ENCODE results near the gene HSDL1.

HSDL1 gene

DNA sequence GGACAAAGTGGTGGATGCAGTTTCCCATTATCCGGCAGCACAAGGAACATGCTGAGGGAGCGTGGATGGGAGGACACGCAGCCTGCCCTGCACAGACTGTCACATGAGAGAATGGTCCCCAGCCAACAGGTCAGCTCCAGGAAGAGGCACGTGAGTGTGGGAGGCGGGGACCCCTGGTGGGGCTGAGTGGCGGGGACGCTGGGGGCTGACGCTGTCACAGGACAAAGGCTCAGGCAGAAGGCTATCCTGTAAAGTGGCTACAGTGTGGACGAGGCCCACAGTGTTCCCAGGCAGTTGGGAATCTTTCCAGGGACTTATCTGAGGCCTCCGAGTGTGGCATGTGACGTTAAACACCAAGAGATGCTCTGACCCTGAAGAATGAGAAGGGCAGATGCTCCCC, 58.6 kb downstream of the HSDL1 start:
- TF ChIP-seq, protein P1, sequence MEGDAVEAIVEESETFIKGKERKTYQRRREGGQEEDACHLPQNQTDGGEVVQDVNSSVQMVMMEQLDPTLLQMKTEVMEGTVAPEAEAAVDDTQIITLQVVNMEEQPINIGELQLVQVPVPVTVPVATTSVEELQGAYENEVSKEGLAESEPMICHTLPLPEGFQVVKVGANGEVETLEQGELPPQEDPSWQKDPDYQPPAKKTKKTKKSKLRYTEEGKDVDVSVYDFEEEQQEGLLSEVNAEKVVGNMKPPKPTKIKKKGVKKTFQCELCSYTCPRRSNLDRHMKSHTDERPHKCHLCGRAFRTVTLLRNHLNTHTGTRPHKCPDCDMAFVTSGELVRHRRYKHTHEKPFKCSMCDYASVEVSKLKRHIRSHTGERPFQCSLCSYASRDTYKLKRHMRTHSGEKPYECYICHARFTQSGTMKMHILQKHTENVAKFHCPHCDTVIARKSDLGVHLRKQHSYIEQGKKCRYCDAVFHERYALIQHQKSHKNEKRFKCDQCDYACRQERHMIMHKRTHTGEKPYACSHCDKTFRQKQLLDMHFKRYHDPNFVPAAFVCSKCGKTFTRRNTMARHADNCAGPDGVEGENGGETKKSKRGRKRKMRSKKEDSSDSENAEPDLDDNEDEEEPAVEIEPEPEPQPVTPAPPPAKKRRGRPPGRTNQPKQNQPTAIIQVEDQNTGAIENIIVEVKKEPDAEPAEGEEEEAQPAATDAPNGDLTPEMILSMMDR (IDR thresholded peaks at IDR 0.05; ENCODE audit: low read depth, low read length) = no peak
- no peak for TF ChIP-seq EZH2phosphoT487 (IDR thresholded peaks at IDR 0.05; ENCODE audit: low read depth)
- peaks cover 23% of the 10 kb centered on the region for H3K27me3 ChIP-seq (ENCODE audit: low read depth, low read length)
- H3K79me2 ChIP-seq (ENCODE audit: low read length) = no peaks in the 10 kb centered on the region
- H4K20me1 ChIP-seq (ENCODE audit: insufficient read depth, low read length) = peaks cover 80% of the 10 kb centered on the region
- no peaks in the 10 kb centered on the region for H3K9me3 ChIP-seq (ENCODE audit: insufficient read depth, low read length)
- peaks cover 52% of the 10 kb centered on the region for H3K4me1 ChIP-seq (ENCODE audit: low read length)
- no peak overlapping the region for H2AFZ ChIP-seq (ENCODE audit: low read depth, low read length)
- H3K9ac ChIP-seq (ENCODE audit: low read length) = no peak overlapping the region
- H3K27ac ChIP-seq (ENCODE audit: low read length) = no peak overlapping the region
- H3K4me3 ChIP-seq (ENCODE audit: low read length) = no peak overlapping the region
- peaks cover 68% of the 10 kb centered on the region for H3K36me3 ChIP-seq (replicated peaks; ENCODE audit: low read depth, low read length)
- H3K4me2 ChIP-seq (ENCODE audit: low read length) = peak overlapping the region; percentile 51

DNA sequence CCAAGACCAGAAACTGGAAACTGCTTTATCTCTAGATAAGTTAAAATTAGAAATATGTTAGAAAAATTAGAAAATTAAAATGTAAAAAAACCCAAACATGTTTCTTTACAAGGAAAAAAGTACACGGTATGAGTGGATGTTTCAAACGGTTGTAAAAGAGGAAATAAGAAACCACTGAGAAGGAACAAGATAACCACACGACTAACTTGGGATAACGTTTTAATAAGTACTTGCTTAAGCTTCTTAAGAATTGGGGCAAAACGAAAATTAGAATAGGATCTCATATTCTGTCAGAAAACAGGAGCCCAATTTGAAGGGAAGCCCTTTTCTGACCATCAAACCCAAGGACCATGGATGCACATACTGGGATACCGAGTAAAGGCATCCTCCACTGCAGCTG, 59.2 kb downstream of the HSDL1 start:
- Histone ChIP-seq H3K4me1 (ENCODE audit: low read length) (peaks cover 52% of the 10 kb centered on the region), H3K4me3 (ENCODE audit: low read length) (no peak overlapping the region), H3K27ac (ENCODE audit: low read length) (no peak overlapping the region), H2AFZ (ENCODE audit: low read depth, low read length) (no peak overlapping the region), H3K9me3 (ENCODE audit: insufficient read depth, low read length) (no peaks in the 10 kb centered on the region), H3K79me2 (ENCODE audit: low read length) (no peaks in the 10 kb centered on the region), H3K27me3 (ENCODE audit: low read depth, low read length) (peaks cover 23% of the 10 kb centered on the region), H3K36me3 (replicated peaks; ENCODE audit: low read depth, low read length) (peaks cover 72% of the 10 kb centered on the region), H3K4me2 (ENCODE audit: low read length) (peak overlapping the region; percentile 51), H4K20me1 (ENCODE audit: insufficient read depth, low read length) (peaks cover 80% of the 10 kb centered on the region), H3K9ac (ENCODE audit: low read length) (no peak overlapping the region)
- TF ChIP-seq, protein P1 (IDR thresholded peaks at IDR 0.05; ENCODE audit: low read depth, low read length) = no peak
- 0 out of 2 replicates have a peak, but pooled peaks have one; percentile 37 for TF ChIP-seq EZH2phosphoT487 (IDR thresholded peaks at IDR 0.05; ENCODE audit: low read depth)

DNA sequence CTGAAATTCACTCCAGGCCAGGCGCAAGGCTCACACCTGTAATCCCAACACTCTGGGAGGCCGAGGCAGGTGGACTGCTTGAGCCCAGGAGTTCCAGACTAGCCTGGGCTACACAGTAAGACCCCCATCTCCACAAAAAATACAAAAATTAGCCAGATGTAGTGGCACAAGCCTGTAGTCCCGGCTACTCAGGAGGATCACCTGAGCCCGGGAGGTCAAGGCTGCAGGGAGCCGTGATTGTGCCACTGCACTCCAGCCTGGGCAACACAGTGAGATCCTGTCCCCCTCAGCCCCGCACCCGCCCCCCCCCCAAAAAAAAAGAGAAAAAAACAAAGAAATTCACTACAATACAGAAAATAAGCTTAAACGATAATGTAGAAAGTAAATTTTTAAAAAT, 59.7 kb downstream of the HSDL1 start:
- no peaks in the 10 kb centered on the region for H3K79me2 ChIP-seq (ENCODE audit: low read length)
- H3K27me3 ChIP-seq (ENCODE audit: low read depth, low read length) = peaks cover 23% of the 10 kb centered on the region
- TF ChIP-seq, protein P1 (IDR thresholded peaks at IDR 0.05; ENCODE audit: low read depth, low read length) = no peak
- no peak for TF ChIP-seq EZH2phosphoT487 (IDR thresholded peaks at IDR 0.05; ENCODE audit: low read depth)
- H3K4me2 ChIP-seq (ENCODE audit: low read length) = peak overlapping the region; percentile 29
- peaks cover 69% of the 10 kb centered on the region for H3K36me3 ChIP-seq (replicated peaks; ENCODE audit: low read depth, low read length)
- H4K20me1 ChIP-seq (ENCODE audit: insufficient read depth, low read length) = peaks cover 83% of the 10 kb centered on the region
- H3K4me1 ChIP-seq (ENCODE audit: low read length) = peaks cover 52% of the 10 kb centered on the region
- no peak overlapping the region for H2AFZ ChIP-seq (ENCODE audit: low read depth, low read length)
- H3K9me3 ChIP-seq (ENCODE audit: insufficient read depth, low read length) = no peaks in the 10 kb centered on the region
- no peak overlapping the region for H3K9ac ChIP-seq (ENCODE audit: low read length)
- no peak overlapping the region for H3K4me3 ChIP-seq (ENCODE audit: low read length)
- no peak overlapping the region for H3K27ac ChIP-seq (ENCODE audit: low read length)

DNA sequence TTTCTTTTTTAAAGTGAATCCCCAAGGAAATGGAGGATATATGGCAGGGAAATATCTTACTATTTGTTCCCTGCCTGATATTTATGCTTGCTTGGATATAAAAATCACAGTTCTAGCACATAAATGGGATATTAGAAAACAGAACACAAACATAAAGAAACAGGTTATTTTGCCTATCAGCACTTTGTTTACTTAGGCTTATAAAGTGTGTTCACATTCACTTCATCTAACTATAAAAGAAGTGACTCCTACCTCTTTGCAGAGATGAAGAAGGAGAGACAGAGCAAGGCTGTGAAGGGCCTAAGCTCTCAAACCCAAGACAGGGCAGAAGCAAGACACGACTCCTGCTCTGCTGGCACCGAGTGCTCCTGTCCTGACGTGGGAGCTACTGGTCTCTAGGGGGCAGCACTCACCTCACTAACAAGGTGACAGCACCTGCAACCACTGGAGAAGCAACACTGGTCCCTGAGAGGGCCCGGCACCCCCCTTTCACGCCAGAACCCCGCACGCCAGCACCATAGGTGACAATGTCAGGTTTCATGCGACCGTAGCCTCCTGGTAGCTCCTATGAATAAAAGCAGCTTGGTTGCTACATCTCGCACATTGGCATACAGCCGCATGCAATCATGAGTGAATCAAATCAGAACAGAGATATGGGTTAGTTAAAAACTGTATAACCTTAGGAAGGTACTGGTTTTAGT, 60.3 kb downstream of the HSDL1 start:
- Histone ChIP-seq H3K4me2 (ENCODE audit: low read length) (peak overlapping the region; percentile 24; the same call in 1 of the 2 replicates), H3K79me2 (ENCODE audit: low read length) (no peaks in the 10 kb centered on the region), H3K9me3 (ENCODE audit: insufficient read depth, low read length) (no peaks in the 10 kb centered on the region), H2AFZ (ENCODE audit: low read depth, low read length) (no peak overlapping the region), H3K4me1 (ENCODE audit: low read length) (peaks cover 49% of the 10 kb centered on the region), H3K4me3 (ENCODE audit: low read length) (no peak overlapping the region), H4K20me1 (ENCODE audit: insufficient read depth, low read length) (peaks cover 83% of the 10 kb centered on the region), H3K27ac (ENCODE audit: low read length) (no peak overlapping the region), H3K36me3 (replicated peaks; ENCODE audit: low read depth, low read length) (peaks cover 64% of the 10 kb centered on the region), H3K27me3 (ENCODE audit: low read depth, low read length) (peaks cover 20% of the 10 kb centered on the region), H3K9ac (ENCODE audit: low read length) (no peak overlapping the region)
- TF ChIP-seq EZH2phosphoT487 (IDR thresholded peaks at IDR 0.05; ENCODE audit: low read depth) = no peak
- TF ChIP-seq, protein P1 (IDR thresholded peaks at IDR 0.05; ENCODE audit: low read depth, low read length) = peak; percentile 88
